Neural progenitor cell (in vitro differentiated cells): ENCODE measurements around the gene NEGR1.

Experiments used
- EZH2phosphoT487 ChIP-seq: fragments of 200-600 bp; sonication (generic); IDR thresholded peaks from 2 replicates; pipeline ENCODE4 v1.6.1; 2017; ENCODE audit warnings: antibody characterized with exemption
- TF ChIP-seq, protein P1 (sequence below): fragments of 200-600 bp; sonication (generic); IDR thresholded peaks from 2 replicates; pipeline ENCODE4 v1.5.1; 2017; ENCODE audit warnings: antibody characterized with exemption, mild to moderate bottlenecking

DNA sequence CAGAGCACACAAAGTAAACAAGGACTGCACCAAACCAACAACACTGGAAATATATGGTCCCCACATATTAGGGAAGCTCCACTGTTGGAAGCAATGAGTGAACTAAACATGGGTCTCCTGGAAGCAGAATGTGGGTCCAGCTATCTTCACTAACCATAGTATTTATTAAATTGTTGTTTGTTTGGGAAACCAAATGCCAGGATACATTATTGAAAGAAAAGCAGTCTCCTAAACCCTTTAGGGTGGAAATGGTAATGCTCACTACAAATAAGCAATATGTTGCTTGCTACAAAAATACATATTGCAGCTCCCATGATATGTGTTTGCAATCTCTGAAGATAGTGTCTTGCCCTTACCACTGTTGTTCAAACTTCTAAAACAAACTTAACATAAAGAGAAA is 2.2 kb downstream of the NEGR1 start:
- TF ChIP-seq, protein P1, sequence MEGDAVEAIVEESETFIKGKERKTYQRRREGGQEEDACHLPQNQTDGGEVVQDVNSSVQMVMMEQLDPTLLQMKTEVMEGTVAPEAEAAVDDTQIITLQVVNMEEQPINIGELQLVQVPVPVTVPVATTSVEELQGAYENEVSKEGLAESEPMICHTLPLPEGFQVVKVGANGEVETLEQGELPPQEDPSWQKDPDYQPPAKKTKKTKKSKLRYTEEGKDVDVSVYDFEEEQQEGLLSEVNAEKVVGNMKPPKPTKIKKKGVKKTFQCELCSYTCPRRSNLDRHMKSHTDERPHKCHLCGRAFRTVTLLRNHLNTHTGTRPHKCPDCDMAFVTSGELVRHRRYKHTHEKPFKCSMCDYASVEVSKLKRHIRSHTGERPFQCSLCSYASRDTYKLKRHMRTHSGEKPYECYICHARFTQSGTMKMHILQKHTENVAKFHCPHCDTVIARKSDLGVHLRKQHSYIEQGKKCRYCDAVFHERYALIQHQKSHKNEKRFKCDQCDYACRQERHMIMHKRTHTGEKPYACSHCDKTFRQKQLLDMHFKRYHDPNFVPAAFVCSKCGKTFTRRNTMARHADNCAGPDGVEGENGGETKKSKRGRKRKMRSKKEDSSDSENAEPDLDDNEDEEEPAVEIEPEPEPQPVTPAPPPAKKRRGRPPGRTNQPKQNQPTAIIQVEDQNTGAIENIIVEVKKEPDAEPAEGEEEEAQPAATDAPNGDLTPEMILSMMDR, result no peak
- no peak for TF ChIP-seq EZH2phosphoT487
